ENCODE results near the gene TCERG1L.

TCERG1L gene

DNA sequence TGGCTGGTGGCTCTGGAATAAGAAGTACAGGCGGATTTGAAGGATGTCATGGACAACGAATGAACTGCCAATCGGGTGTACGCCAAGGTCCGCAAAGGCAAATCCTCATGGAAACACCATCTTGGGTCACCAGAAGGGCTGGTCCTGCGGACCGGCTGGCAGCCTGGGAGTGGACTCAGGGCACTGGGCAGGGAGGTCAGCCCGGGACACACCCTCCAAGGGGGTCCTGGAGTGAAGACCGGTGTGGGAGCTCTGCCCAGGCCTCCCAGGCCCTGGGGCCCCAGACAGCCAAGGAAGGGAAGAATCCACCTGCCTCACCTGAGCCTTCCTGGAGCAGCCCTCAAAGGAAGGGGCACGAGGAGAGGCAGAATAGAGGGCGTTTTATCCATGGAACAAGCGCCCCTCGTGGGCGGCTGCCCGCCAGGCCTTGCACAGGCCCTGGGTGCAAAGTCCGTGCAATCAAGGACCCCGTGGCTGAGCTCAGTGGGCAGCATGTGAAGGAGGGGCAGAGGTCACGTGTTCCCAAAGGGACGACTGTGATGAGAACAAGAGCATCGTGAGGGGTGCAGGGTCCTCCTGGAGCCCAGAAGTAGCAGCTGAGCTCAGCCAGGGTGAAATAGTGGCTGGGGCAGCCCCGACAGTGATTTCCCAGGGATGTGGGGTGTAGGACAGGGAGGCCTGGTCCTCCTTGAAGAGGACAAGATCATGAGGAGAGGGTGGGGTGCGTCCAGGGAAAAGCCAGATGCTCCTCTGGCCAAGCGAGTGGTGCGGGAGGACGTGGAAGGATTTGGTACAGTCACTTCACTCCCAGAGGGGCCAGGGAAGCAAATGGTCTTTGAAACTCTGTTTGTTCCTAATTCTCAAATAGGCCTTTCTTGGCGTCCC lies 105.2 kb downstream of the TCERG1L start:
- no peak for DNase-seq

DNA sequence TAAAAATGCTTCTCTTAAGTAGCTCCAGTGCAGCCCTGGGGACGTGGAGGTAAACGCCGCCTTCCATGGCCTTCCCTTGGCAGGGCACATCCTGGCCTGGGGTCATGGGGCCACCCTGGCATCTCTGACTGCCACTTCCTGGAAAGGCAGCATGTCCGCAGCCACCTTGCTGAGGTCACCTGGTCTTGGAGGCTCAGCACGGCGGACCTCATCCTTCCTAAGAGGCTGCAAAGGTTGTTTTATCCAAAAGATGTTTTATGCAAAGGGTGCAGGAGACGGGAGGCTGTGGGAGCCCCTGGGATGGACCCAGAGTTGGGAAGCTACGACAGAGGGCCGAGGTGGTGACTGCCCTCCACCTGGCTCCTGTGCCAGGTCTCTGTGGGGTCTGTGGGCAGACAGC lies 106.0 kb downstream of the TCERG1L start:
- DNase-seq, result no peak

- no peak for DNase-seq
Measured at GRCh38 chr10:131204406-131205152, 106.9 kb downstream of the TCERG1L start.

- DNase-seq, result no peak
Measured at GRCh38 chr10:131203456-131204357, 107.8 kb downstream of the TCERG1L start.

GRCh38 chr10:131202990-131203389 lies 108.5 kb downstream of the TCERG1L start:
- DNase-seq, result no peak

GRCh38 chr10:131201741-131202515 lies 109.6 kb downstream of the TCERG1L start:
- no peak for DNase-seq

- no peak for DNase-seq
Measured at GRCh38 chr10:131200856-131201470, 110.6 kb downstream of the TCERG1L start.

DNA sequence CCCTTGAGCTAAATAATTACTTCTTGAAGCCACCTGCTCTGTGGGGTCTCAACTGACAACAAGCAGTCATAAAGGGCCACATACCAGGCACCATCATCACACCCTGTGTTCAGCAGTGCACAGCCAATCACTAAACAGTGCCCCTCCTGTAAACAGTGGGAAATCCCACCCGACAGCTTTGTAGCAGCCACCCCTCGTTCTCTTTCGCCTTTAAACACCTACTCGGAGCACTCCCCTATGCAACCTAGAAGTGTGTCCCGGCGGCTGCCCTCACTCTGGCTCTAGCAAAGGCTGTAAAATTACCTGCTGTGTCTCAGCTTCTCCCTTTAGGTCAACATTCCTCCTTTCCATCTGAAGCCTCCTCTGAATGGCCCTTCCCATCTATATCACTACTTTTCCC lies 111.9 kb downstream of the TCERG1L start:
- no peak for DNase-seq

DNA sequence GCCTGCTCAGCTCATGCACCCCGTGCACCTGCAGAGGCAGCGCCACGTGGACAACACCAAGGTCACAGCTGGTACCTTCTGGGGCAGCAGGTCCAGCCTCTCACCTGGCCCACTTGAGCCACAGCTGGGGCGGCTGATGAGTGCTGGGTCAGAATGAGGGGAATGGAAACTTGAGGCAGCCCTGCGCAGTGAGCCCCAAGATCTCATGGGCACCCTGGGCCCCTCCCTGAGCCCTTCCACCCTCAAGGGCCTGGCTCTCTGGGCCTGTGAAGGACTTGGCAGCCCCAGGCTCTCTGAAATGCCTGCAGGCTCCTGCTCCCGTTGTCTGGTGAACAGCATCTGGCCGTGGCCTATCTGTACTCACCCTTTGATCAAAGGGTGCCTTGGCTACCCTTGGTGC lies 112.7 kb downstream of the TCERG1L start:
- DNase-seq, result no peak

DNA sequence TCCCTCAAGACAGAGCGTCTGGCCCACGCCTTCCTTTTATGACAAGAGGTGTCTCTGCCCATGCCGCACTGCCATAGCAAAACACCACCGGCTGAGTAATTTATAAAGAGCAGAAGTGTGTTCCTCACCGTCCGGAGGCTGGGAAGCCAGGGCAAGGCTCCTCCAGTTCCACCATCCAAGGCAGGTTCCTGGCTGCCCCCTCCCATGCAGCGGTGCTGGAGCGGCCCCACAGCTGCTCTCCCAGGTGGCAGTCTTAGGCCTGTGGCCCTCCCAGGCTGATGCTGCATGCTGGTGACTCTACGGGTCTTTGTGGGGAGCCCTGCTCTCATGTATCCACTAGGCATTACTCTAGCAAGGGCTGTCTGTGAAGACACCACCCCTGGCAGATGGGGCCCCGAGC lies 113.1 kb downstream of the TCERG1L start:
- DNase-seq, result no peak

- DNase-seq, result no peak
Measured at GRCh38 chr10:131196176-131196885, 115.2 kb downstream of the TCERG1L start.

DNA sequence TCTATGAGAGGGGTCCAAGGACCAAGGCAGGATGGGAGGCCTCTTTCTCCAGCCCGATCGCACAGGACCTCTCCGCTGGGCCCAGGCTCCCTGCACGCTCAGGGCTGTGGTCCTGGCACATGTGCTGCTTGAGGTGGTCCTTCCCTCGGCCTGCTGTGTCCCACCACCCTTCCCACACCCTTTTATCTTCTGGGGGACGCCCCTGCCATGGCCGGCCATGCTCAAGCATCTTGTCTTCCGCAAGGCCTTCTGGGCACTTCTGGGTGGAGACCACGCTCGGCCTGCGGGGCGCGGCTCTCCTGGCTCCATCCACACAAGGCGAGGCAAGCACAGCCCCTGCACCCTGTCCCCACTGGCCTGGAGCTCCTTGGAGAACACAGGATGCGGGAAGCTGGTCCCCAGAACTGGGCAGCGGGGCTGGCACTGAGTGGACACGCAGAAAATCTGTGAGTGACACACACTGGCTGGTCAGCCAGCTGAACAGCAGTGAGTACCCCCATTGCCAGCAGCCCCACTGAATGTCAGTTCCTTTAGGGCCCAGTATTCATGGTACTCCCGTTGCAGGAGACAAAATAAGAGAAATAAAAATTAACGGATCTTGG lies 115.9 kb downstream of the TCERG1L start:
- no peak for DNase-seq

- DNase-seq, result no peak
Measured at GRCh38 chr10:131195116-131195515, 116.4 kb downstream of the TCERG1L start.

DNA sequence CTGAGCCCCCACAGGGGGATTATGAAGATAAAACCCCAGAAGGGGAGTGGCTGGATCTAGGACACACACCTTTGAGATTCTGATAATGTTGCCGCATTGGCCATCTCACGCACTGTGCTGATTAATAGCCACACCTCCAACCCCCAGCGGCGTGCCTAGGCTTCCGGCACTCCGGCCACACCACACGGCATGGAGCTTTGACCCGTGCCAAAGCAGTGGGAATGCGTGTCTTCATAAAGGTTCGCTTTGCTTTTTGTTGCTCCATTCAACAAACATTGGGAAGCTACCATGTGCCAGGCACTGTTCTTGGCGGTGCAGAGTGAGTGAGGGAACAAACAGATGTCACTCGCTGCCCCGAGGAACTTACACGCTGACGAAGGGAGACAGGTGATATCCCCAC lies 117.6 kb downstream of the TCERG1L start:
- no peak for DNase-seq

GRCh38 chr10:131188494-131188893 lies 123.0 kb downstream of the TCERG1L start:
- DNase-seq, result no peak

DNA sequence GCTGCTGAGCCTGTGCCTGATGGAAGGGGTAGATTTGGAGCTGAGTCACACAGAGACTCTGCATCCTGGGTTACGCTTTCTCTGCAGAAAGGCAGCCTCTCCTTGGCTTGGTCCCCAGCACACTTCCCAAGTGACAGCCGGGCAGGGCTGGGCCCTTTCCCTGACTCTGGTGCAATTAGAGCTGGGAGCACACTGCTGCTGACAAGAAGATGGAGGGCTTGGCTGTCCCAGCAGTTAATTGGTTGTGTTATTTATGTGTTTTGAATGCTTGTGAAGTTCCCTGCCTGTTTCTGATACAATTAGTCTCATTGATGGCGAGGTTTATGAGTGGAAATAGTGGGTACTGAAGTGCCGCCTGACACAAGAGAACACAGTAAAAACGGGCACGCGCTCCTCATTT lies 123.6 kb downstream of the TCERG1L start:
- DNase-seq, result no peak

DNA sequence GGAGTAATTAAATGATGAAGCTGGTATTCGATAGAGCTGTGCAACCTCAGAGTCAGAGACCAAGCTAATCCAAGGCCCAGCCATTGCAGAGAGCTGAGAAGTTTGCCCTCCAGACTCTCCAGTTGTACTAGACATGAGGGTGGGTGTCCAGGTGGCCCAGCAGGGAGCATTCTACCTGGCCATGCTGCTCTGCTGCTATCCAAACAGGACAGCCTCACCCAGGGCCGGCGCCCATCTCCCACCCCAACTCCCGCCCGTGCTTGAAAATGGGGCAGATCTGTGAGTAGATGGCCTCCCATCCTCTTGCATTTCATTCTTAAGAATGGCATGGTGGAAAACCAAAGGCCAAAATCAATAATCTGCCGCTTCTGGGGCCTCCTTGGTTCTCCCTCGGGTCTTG lies 124.2 kb downstream of the TCERG1L start:
- no peak for DNase-seq

- no peak for DNase-seq
Measured at GRCh38 chr10:131186547-131187253, 124.8 kb downstream of the TCERG1L start.

DNA sequence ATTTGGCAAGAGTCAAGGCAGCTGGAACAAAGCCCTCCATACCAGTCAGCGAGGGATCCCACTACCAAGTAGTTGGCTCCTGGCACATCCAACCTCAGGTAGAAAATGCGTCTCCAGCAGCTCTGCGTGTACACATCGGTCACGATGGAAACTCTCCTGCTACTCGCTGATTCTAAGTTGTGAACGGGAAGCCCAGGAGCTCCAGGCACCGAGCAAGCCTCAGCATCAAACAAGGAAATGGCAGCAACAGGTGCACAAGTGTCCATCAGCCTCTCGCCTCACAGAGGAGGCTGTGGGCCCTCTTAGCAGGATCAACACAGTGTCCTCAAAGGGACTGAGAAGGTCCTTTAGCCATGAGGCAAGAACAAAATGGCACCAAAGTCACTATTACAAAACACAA lies 127.0 kb downstream of the TCERG1L start:
- DNase-seq, result no peak

- DNase-seq, result no peak
Measured at GRCh38 chr10:131183546-131184045, 127.9 kb downstream of the TCERG1L start.
